Measurements from ENCODE around the gene GALT. TPM values are rescaled to one million over a fixed set of nuclear protein-coding genes. Genes with fewer than 3 reads are reported as not detected.

Gene GALT
- polyA plus RNA-seq (2013, experiment 1 of 2), result 31.0 TPM
- 36.5 TPM for polyA plus RNA-seq (2013, experiment 2 of 2)

- Histone ChIP-seq H3K36me3 (ENCODE audit: control insufficient read depth, insufficient read depth, low read length) (peaks cover 22% of the 10 kb centered on the region), H3K9me3 (ENCODE audit: control insufficient read depth, low read length) (no peaks in the 10 kb centered on the region), H3K4me3 (ENCODE audit: extremely low read depth, insufficient read depth, low read length, poor library complexity, severe bottlenecking) (peak within 1 kb of the TSS; percentile 73), H3K27ac (ENCODE audit: low read depth, low read length, severe bottlenecking) (peak within 1 kb of the TSS; percentile 83), H3K4me1 (ENCODE audit: control insufficient read depth, insufficient read depth, low read length, poor library complexity, severe bottlenecking) (peaks cover 6% of the 10 kb centered on the region)
- 6 to 8% methylated on average over 37 to 41 of the region's 43 CpGs for WGBS, 2 experiments (ENCODE audit: insufficient coverage in 2 of 2)
Measured at GRCh38 chr9:34646211-34647083, at the start of gene GALT. TSS of gene GALT (plus strand) at chr9:34646675. CDS start at chr9:34646705, 30 bp downstream.

DNA sequence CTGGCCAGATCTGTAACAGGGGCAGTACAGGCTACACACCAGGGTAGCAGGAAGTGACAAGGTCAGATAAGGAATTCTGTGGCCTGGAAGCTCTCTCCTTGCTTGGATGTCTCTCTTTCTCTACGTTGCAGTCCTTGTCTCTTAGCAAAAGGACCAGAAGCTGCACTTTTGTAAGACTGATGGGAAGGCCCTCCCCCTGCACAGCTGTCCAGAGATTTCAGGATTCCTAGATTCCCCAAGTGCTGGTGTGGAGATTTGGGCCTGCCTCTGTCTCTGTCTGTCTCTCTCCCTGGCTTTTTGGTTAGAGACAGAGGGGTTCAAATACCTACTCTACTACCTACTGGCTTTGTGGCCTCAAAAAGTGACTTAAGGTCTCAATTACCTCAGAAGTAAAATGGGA, 46.9 kb upstream of the GALT start:
- Histone ChIP-seq H3K4me3 (ENCODE audit: extremely low read depth, insufficient read depth, low read length, poor library complexity, severe bottlenecking) (no peak overlapping the region), H3K4me1 (ENCODE audit: control insufficient read depth, insufficient read depth, low read length, poor library complexity, severe bottlenecking) (peaks cover 3% of the 10 kb centered on the region), H3K36me3 (ENCODE audit: control insufficient read depth, insufficient read depth, low read length) (no peaks in the 10 kb centered on the region), H3K9me3 (ENCODE audit: control insufficient read depth, low read length) (no peaks in the 10 kb centered on the region), H3K27ac (ENCODE audit: low read depth, low read length, severe bottlenecking) (no peak overlapping the region)
- WGBS, 2 experiments (ENCODE audit: insufficient coverage in 2 of 2), result 43 to 100% methylated on average over 1 of the region's 1 CpG

DNA sequence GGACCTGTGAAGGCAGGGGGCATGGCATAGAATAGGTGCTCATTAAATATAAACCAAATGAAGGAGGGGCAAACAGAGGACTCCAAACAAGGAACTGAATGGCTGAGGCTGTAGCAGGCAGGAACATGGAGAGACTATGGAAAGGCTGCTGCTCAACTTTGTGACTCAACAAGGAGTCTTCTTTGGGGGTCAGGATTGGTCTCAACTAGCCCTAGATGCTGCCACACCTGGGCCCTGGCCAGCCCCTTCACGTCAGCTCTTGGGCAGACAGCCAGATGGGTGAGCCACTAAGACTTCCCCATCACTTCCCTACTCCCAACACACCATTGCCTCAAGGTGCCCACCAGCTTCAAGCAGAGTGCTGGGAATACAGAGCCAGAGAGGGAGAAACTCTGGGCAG, 45.6 kb upstream of the GALT start:
- Histone ChIP-seq H3K27ac (ENCODE audit: low read depth, low read length, severe bottlenecking) (no peak overlapping the region), H3K4me3 (ENCODE audit: extremely low read depth, insufficient read depth, low read length, poor library complexity, severe bottlenecking) (no peak overlapping the region), H3K9me3 (ENCODE audit: control insufficient read depth, low read length) (no peaks in the 10 kb centered on the region), H3K4me1 (ENCODE audit: control insufficient read depth, insufficient read depth, low read length, poor library complexity, severe bottlenecking) (peaks cover 3% of the 10 kb centered on the region), H3K36me3 (ENCODE audit: control insufficient read depth, insufficient read depth, low read length) (no peaks in the 10 kb centered on the region)
- WGBS, 2 experiments (ENCODE audit: insufficient coverage in 2 of 2), result 86 to 90% methylated on average over 1 of the region's 1 CpG

DNA sequence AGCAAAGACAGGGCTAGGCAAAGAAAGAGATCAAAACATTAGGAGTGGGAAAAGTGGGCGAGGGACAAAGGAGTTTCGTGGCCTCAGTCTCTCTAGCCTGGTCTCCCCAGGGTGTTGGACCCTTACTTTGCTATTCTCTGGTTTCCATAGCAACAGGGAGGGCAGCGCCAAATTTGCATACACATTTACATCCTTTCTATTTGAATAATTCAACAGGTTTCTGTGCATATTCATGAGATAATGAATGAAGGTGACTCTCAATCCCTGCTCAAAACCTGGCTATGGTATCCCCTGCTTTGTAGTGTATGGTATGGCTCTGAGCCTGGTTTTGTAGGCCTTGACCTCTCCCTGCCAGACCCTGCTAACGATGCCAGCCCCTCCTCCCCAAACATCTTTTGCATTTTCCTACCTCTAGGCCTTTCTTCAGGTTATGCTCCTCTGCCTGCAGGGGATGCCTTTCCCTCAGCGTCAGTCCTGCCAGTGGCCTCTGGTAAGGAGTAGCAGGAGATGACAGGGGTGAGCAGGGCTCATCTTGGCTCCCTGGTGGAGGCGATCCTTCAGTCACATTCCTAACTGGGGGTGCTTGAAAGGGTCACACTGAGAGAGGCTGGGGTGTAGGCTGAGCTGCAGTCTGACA, 44.4 kb upstream of the GALT start:
- H3K4me3 ChIP-seq (ENCODE audit: extremely low read depth, insufficient read depth, low read length, poor library complexity, severe bottlenecking), result no peak overlapping the region

DNA sequence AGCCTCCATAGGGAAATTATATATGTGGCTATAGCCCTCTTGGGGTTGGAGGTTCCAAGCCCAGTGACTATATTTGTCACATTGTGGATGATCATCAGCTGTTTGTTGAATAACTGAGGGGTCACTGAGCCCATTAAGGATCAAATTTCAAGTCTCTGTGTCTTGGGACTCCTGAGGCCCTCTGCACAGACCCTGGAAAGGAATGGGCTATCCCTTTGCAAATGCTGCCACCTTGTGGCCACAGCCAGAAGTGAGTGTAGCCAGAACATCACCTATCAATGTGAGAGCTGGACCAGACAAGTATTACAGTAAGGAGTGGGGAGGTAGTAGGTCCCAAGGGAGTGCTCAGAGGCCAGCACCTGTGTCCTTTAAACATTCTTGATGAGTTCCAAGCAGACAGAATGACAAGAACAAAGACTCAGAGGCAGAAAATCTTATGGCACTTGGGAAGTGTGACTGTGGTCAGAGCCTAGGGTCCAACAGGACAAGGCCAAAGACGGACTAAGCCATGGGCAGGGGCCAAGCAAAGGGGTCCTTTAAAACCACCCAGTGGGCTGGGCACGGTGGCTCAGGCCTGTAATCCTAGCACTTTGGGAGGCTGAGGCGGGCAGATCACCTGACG, 42.8 kb upstream of the GALT start:
- Histone ChIP-seq H3K36me3 (ENCODE audit: control insufficient read depth, insufficient read depth, low read length) (no peaks in the 10 kb centered on the region), H3K27ac (ENCODE audit: low read depth, low read length, severe bottlenecking) (no peak overlapping the region)
- 52 to 55% methylated on average over 2 of the region's 4 CpGs for WGBS, 2 experiments (ENCODE audit: insufficient coverage in 2 of 2)

More for the DNA sequence above, 44.4 kb upstream of the GALT start:
- 43 to 63% methylated on average over 3 of the region's 6 CpGs for WGBS, 2 experiments (ENCODE audit: insufficient coverage in 2 of 2)
- Histone ChIP-seq H3K27ac (ENCODE audit: low read depth, low read length, severe bottlenecking) (no peak overlapping the region), H3K9me3 (ENCODE audit: control insufficient read depth, low read length) (no peaks in the 10 kb centered on the region), H3K4me1 (ENCODE audit: control insufficient read depth, insufficient read depth, low read length, poor library complexity, severe bottlenecking) (peaks cover 3% of the 10 kb centered on the region), H3K36me3 (ENCODE audit: control insufficient read depth, insufficient read depth, low read length) (no peaks in the 10 kb centered on the region)

GRCh38 chr9:34606190-34606589, 40.3 kb upstream of the GALT start:
- Histone ChIP-seq H3K9me3 (ENCODE audit: control insufficient read depth, low read length) (no peaks in the 10 kb centered on the region), H3K36me3 (ENCODE audit: control insufficient read depth, insufficient read depth, low read length) (no peaks in the 10 kb centered on the region), H3K4me1 (ENCODE audit: control insufficient read depth, insufficient read depth, low read length, poor library complexity, severe bottlenecking) (peaks cover 2% of the 10 kb centered on the region), H3K27ac (ENCODE audit: low read depth, low read length, severe bottlenecking) (no peak overlapping the region), H3K4me3 (ENCODE audit: extremely low read depth, insufficient read depth, low read length, poor library complexity, severe bottlenecking) (no peak overlapping the region)

More for the DNA sequence above, 42.8 kb upstream of the GALT start:
- H3K9me3 ChIP-seq (ENCODE audit: control insufficient read depth, low read length), result no peaks in the 10 kb centered on the region
- peaks cover 3% of the 10 kb centered on the region for H3K4me1 ChIP-seq (ENCODE audit: control insufficient read depth, insufficient read depth, low read length, poor library complexity, severe bottlenecking)
- no peak overlapping the region for H3K4me3 ChIP-seq (ENCODE audit: extremely low read depth, insufficient read depth, low read length, poor library complexity, severe bottlenecking)

DNA sequence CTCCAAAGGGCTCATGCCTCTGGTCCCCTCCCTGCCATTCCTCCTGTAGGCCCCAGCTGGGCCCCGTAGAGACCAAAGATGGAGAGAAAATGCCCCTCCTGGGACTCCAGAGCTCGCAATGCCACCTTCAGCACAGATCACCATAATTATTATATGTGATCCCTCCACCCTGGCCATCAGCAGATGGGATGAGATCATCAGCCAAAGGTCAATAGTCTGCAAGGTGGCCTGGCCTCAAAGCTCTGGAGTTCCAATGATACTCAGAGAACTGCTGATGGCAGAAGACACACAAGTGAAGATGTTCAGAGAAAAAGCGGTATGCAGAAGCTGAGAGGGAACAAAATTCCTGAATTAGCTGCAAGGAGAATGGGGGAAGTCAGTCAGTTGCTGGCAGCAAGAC, 39.6 kb upstream of the GALT start:
- no peaks in the 10 kb centered on the region for H3K9me3 ChIP-seq (ENCODE audit: control insufficient read depth, low read length)
- no peaks in the 10 kb centered on the region for H3K36me3 ChIP-seq (ENCODE audit: control insufficient read depth, insufficient read depth, low read length)
- WGBS, 2 experiments (ENCODE audit: insufficient coverage in 2 of 2), result 100% methylated on average over 2 of the region's 3 CpGs
- no peak overlapping the region for H3K4me3 ChIP-seq (ENCODE audit: extremely low read depth, insufficient read depth, low read length, poor library complexity, severe bottlenecking)
- peaks cover 5% of the 10 kb centered on the region for H3K4me1 ChIP-seq (ENCODE audit: control insufficient read depth, insufficient read depth, low read length, poor library complexity, severe bottlenecking)
- H3K27ac ChIP-seq (ENCODE audit: low read depth, low read length, severe bottlenecking), result no peak overlapping the region

- 56% methylated on average over 2 of the region's 2 CpGs; no CpG with 5 or more reads in 1 of the 2 experiments for WGBS, 2 experiments (ENCODE audit: insufficient coverage in 2 of 2)
- Histone ChIP-seq H3K4me1 (ENCODE audit: control insufficient read depth, insufficient read depth, low read length, poor library complexity, severe bottlenecking) (peaks cover 5% of the 10 kb centered on the region), H3K27ac (ENCODE audit: low read depth, low read length, severe bottlenecking) (no peak overlapping the region), H3K4me3 (ENCODE audit: extremely low read depth, insufficient read depth, low read length, poor library complexity, severe bottlenecking) (no peak overlapping the region), H3K36me3 (ENCODE audit: control insufficient read depth, insufficient read depth, low read length) (no peaks in the 10 kb centered on the region), H3K9me3 (ENCODE audit: control insufficient read depth, low read length) (no peaks in the 10 kb centered on the region)
Measured at GRCh38 chr9:34607331-34607730, 39.1 kb upstream of the GALT start.

GRCh38 chr9:34610434-34611206, 35.9 kb upstream of the GALT start:
- H3K27ac ChIP-seq (ENCODE audit: low read depth, low read length, severe bottlenecking), result no peak overlapping the region
- WGBS, 2 experiments (ENCODE audit: insufficient coverage in 2 of 2), result 92 to 95% methylated on average over 14 to 18 of the region's 20 CpGs
- peak overlapping the region; percentile 71 for H3K4me3 ChIP-seq (ENCODE audit: extremely low read depth, insufficient read depth, low read length, poor library complexity, severe bottlenecking)
- H3K36me3 ChIP-seq (ENCODE audit: control insufficient read depth, insufficient read depth, low read length), result peaks cover 13% of the 10 kb centered on the region
- H3K9me3 ChIP-seq (ENCODE audit: control insufficient read depth, low read length), result no peaks in the 10 kb centered on the region
- peaks cover 5% of the 10 kb centered on the region for H3K4me1 ChIP-seq (ENCODE audit: control insufficient read depth, insufficient read depth, low read length, poor library complexity, severe bottlenecking)

DNA sequence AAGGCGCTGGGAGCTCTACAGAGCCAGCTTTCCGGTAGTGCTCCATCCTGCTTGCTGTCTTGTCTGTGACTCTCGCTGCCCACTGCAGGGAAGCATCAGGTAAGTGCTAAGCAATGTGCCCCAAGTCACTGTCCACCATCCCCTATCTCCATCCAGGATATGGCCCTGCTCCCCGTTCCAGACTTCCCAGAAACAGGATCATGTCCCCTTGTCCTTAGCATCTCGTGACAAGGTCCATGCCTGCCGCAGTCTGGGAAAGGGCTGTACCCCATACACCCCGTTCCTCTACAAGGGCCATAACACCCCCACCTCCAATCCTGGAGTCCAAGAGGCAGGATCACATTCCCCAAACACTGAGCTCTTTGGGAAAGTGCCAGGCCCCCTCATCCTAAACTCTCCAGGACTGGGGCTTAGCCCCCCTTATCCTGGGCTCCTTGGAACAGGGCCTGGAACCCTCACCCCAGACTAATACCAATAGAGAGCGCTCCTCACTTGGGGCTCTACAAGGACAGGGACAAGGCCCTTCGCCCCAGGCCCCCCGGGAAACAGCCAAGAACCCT, 35.1 kb upstream of the GALT start:
- H3K4me1 ChIP-seq (ENCODE audit: control insufficient read depth, insufficient read depth, low read length, poor library complexity, severe bottlenecking), result peaks cover 5% of the 10 kb centered on the region
- H3K9me3 ChIP-seq (ENCODE audit: control insufficient read depth, low read length), result no peaks in the 10 kb centered on the region
- WGBS, 2 experiments (ENCODE audit: insufficient coverage in 2 of 2), result 54 to 60% methylated on average over 9 to 10 of the region's 10 CpGs
- H3K27ac ChIP-seq (ENCODE audit: low read depth, low read length, severe bottlenecking), result peak overlapping the region; percentile 79
- H3K36me3 ChIP-seq (ENCODE audit: control insufficient read depth, insufficient read depth, low read length), result peaks cover 18% of the 10 kb centered on the region
- H3K4me3 ChIP-seq (ENCODE audit: extremely low read depth, insufficient read depth, low read length, poor library complexity, severe bottlenecking), result peak overlapping the region; percentile 71
